ENCODE data around the gene ZCCHC17. TPM values are rescaled to one million over a fixed set of nuclear protein-coding genes. Genes with fewer than 3 reads are reported as not detected.
"Not testable (repeated sequence)": the region's sequence is repeated elsewhere in the genome, so short reads cannot be mapped to it uniquely, and the experiment has no call there.

Gene ZCCHC17, protein sequence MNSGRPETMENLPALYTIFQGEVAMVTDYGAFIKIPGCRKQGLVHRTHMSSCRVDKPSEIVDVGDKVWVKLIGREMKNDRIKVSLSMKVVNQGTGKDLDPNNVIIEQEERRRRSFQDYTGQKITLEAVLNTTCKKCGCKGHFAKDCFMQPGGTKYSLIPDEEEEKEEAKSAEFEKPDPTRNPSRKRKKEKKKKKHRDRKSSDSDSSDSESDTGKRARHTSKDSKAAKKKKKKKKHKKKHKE
- polyA plus RNA-seq (2013, experiment 1 of 2) = 48.9 TPM
- 61.3 TPM for polyA plus RNA-seq (2013, experiment 2 of 2)

DNA sequence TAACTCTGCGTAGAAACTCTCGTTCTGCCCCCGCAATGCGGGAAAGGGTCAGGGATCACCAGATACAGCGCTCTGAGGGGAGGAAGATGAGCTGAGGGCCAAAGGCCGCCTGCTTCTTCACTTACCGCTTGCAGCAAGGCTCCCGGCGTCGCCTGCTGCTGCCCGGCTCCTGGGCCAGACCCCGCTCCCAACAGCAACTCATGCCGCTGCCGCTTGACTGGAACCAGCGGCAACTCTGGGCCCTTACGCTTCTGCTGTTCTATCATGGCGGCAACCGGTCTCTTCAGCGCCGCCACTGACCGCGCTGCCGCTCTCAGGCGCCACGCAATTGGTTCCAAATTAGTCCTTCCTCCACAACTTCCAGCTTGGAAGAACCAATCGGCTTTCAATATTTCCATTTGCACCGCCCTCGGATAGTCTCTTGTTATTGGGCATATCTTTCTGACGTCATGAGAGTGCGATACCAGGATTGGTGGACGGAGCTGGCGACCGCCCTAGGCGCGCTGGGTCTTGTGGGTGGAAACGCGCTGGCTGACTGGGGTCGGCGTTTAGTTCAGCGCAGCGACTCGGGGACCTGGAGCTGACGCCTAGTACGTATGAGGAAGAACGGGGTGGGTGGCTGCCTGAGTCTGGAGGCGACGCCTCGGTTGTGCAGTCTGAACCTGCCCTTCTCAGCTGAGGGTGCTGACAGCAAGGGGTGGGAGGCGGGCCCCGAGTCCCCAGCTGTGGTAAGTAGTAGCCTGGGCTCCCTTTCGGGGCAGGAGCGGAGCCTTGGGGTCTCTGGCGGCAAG, at the start of gene ZCCHC17, which contains the start of gene SNRNP40:
Gene ZCCHC17, plus strand, starts transcription at position 547 of the 791 bp plus-strand sequence. CDS start 13,067 bp downstream, outside the sequence.
Gene SNRNP40, minus strand, starts transcription at position 303 of the 791 bp plus-strand sequence. Its CDS starts 37 bp downstream, at position 266.
- peak within 1 kb of the TSS; percentile 98 for H3K4me3 ChIP-seq (ENCODE audit: extremely low read depth, insufficient read depth, low read length, poor library complexity, severe bottlenecking)
- peak within 1 kb of the TSS; percentile 90 for H3K27ac ChIP-seq (ENCODE audit: low read depth, low read length, severe bottlenecking)
- no peaks in the 10 kb centered on the region for H3K9me3 ChIP-seq (ENCODE audit: control insufficient read depth, low read length)
- H3K4me1 ChIP-seq (ENCODE audit: control insufficient read depth, insufficient read depth, low read length, poor library complexity, severe bottlenecking) = peaks cover 11% of the 10 kb centered on the region
- H3K36me3 ChIP-seq (ENCODE audit: control insufficient read depth, insufficient read depth, low read length) = peaks cover 39% of the 10 kb centered on the region
- 0% methylated on average over 32 to 46 of the region's 53 CpGs for WGBS, 2 experiments (ENCODE audit: insufficient coverage in 2 of 2)

DNA sequence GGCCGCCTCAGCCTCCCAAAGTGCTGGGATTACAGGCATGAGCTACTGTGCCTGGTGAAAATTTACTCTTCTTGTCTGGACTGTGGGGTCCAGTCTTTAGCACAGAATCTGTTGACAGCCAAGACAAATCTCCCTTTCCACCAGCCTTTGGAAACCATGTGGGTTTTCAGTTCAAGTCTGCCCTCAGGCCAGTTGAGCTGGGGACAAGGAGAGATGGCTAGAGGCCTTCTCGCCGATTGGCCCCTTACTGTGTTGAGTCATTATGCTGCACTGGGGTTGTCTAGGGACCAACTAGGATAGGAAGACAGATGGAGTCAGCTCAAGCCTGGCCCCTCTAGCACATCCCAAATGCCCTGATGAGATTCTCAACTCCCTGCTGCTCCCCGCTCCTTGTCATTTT, 48.6 kb upstream of the ZCCHC17 start:
- H3K9me3 ChIP-seq (ENCODE audit: control insufficient read depth, low read length) = no peaks in the 10 kb centered on the region
- H3K4me3 ChIP-seq (ENCODE audit: extremely low read depth, insufficient read depth, low read length, poor library complexity, severe bottlenecking) = no peak overlapping the region
- WGBS, 2 experiments (ENCODE audit: insufficient coverage in 2 of 2) = 94 to 95% methylated on average over 4 of the region's 4 CpGs
- H3K36me3 ChIP-seq (ENCODE audit: control insufficient read depth, insufficient read depth, low read length) = no peaks in the 10 kb centered on the region
- H3K27ac ChIP-seq (ENCODE audit: low read depth, low read length, severe bottlenecking) = no peak overlapping the region
- H3K4me1 ChIP-seq (ENCODE audit: control insufficient read depth, insufficient read depth, low read length, poor library complexity, severe bottlenecking) = no peaks in the 10 kb centered on the region

DNA sequence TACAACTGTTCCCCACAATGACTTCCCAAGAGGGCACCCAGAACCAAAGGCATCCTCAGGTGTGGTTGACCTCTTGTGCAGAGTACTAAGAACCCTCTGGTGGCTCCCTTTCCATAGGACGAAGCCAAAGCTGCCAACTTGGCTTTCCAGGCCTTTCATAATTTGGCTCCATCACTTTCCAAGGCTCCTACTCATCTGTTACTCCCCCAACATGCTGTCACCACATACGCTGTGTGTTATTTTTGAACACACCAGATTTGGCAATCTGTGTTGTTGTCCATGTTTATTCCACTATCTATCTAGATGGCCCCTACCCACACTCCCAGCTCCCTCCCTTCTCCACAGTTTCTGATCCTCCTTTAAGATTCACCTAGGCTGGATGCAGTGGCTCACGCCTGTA, 47.0 kb upstream of the ZCCHC17 start:
- H3K4me3 ChIP-seq (ENCODE audit: extremely low read depth, insufficient read depth, low read length, poor library complexity, severe bottlenecking) = no peak overlapping the region
- no peaks in the 10 kb centered on the region for H3K4me1 ChIP-seq (ENCODE audit: control insufficient read depth, insufficient read depth, low read length, poor library complexity, severe bottlenecking)
- H3K36me3 ChIP-seq (ENCODE audit: control insufficient read depth, insufficient read depth, low read length) = no peaks in the 10 kb centered on the region
- H3K9me3 ChIP-seq (ENCODE audit: control insufficient read depth, low read length) = no peaks in the 10 kb centered on the region
- 75 to 86% methylated on average over 2 to 3 of the region's 3 CpGs for WGBS, 2 experiments (ENCODE audit: insufficient coverage in 2 of 2)
- H3K27ac ChIP-seq (ENCODE audit: low read depth, low read length, severe bottlenecking) = no peak overlapping the region

DNA sequence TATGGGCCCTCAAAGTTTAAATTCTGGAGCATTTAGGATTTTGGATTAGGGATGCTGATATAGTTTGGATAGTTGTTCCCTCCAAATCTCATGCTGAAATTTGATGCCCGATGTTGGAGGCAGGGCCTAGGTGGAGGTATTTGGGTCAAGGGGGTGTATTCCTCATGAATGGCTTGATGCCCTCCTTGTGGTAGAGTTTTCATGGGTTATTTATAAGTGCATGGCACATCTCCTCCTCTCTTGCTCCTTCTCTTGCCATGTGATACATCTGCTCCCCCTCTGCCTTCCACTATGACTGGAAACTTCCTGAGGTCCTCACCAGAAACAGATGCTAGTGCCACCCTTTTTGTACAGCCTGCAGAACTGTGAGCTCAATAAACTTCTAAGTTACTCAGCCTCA, 39.6 kb upstream of the ZCCHC17 start:
- Histone ChIP-seq H3K36me3 (ENCODE audit: control insufficient read depth, insufficient read depth, low read length) (peaks cover 52% of the 10 kb centered on the region), H3K27ac (ENCODE audit: low read depth, low read length, severe bottlenecking) (no peak overlapping the region), H3K4me3 (ENCODE audit: extremely low read depth, insufficient read depth, low read length, poor library complexity, severe bottlenecking) (no peak overlapping the region), H3K4me1 (ENCODE audit: control insufficient read depth, insufficient read depth, low read length, poor library complexity, severe bottlenecking) (no peaks in the 10 kb centered on the region), H3K9me3 (ENCODE audit: control insufficient read depth, low read length) (no peaks in the 10 kb centered on the region)
- WGBS, 2 experiments (ENCODE audit: insufficient coverage in 2 of 2) = 86% methylated on average over 1 of the region's 1 CpG; no CpG with 5 or more reads in 1 of the 2 experiments

DNA sequence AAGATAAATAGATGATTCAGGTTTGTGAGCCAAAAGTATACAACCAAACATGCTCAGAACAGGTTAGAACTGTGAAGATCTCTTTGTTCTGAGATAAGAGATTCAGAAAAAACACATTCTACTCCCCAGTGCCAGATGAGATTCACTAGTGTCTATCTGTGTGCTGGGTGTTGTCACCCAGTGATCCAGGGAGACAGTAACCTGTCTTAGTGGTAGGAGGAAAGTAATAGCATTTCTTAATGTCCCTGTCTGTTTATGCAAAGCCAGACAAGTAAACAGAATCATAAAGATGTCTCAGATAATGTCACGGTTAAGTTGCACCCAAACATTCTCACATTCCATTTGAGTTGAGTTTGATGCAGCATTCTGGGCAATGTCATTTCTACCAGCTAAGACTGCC, 38.3 kb upstream of the ZCCHC17 start:
- H3K36me3 ChIP-seq (ENCODE audit: control insufficient read depth, insufficient read depth, low read length) = peaks cover 63% of the 10 kb centered on the region

DNA sequence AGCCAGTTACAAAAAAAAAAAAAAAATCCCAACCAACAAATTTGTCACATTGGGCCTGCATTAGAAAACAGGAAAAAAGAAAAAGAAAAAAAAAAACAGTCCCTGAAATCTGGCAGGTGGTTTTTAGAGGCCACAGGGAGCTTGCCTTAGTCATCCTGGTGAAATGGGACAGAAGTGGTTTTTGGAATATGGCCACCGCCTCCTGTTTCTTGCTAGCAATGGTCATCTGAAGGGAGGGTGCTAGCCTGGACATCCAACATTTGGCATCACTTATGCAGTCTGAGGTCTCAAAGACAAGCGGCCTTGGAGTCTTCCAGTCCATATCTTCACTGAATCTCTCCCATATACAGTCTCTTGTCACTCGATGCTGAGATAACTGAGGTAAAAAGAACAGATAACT, 37.1 kb upstream of the ZCCHC17 start:
- 89% methylated on average over 1 of the region's 3 CpGs; no CpG with 5 or more reads in 1 of the 2 experiments for WGBS, 2 experiments (ENCODE audit: insufficient coverage in 2 of 2)
- Histone ChIP-seq H3K9me3 (ENCODE audit: control insufficient read depth, low read length) (no peaks in the 10 kb centered on the region), H3K36me3 (ENCODE audit: control insufficient read depth, insufficient read depth, low read length) (peaks cover 73% of the 10 kb centered on the region), H3K27ac (ENCODE audit: low read depth, low read length, severe bottlenecking) (no peak overlapping the region), H3K4me1 (ENCODE audit: control insufficient read depth, insufficient read depth, low read length, poor library complexity, severe bottlenecking) (no peaks in the 10 kb centered on the region), H3K4me3 (ENCODE audit: extremely low read depth, insufficient read depth, low read length, poor library complexity, severe bottlenecking) (no peak overlapping the region)

More for the DNA sequence above, 38.3 kb upstream of the ZCCHC17 start:
- Histone ChIP-seq H3K4me3 (ENCODE audit: extremely low read depth, insufficient read depth, low read length, poor library complexity, severe bottlenecking) (no peak overlapping the region), H3K27ac (ENCODE audit: low read depth, low read length, severe bottlenecking) (no peak overlapping the region), H3K4me1 (ENCODE audit: control insufficient read depth, insufficient read depth, low read length, poor library complexity, severe bottlenecking) (no peaks in the 10 kb centered on the region), H3K9me3 (ENCODE audit: control insufficient read depth, low read length) (no peaks in the 10 kb centered on the region)
- 100% methylated on average over 1 of the region's 1 CpG; no CpG with 5 or more reads in 1 of the 2 experiments for WGBS, 2 experiments (ENCODE audit: insufficient coverage in 2 of 2)

DNA sequence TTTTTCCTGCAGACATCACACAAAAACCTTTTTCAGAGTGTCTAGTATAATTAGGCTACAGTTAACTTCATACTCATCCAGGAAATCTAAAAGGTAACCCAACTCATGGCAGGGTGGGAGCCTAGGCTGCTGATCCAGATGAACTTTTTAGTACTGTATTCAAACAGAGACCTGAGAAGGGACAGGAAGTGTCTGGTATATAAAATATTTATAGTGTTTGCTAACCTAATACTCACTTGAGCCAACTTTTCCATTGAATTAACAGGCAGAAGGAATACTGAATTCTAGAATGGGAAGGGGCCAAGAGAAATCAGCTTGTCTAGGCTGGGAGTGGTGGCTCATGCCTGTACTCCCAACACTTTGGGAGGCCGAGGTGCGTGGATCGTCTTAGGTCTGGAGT, 34.9 kb upstream of the ZCCHC17 start:
- no peak overlapping the region for H3K27ac ChIP-seq (ENCODE audit: low read depth, low read length, severe bottlenecking)
- no peaks in the 10 kb centered on the region for H3K9me3 ChIP-seq (ENCODE audit: control insufficient read depth, low read length)
- no peak overlapping the region for H3K4me3 ChIP-seq (ENCODE audit: extremely low read depth, insufficient read depth, low read length, poor library complexity, severe bottlenecking)
- H3K36me3 ChIP-seq (ENCODE audit: control insufficient read depth, insufficient read depth, low read length) = peaks cover 95% of the 10 kb centered on the region
- 82 to 96% methylated on average over 3 of the region's 3 CpGs for WGBS, 2 experiments (ENCODE audit: insufficient coverage in 2 of 2)
- no peaks in the 10 kb centered on the region for H3K4me1 ChIP-seq (ENCODE audit: control insufficient read depth, insufficient read depth, low read length, poor library complexity, severe bottlenecking)

DNA sequence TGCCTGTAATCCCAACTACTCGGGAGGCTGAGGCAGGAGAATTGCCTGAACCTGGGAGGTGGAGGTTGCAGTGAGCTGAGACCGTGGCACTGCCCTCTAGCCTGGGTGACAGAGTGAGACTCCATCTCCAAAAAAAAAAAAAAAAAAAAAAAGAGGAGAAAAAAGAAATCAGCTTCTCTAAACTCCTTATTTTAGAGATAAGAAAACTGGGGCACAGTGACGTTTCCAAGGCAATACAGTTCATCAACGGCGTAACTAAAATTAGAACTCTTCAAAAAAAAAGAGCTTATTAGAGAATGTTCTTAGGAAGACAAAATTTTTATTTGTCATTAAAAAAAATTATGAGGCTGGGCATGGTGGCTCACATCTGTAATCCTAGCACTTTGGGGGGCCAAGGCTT, 34.4 kb upstream of the ZCCHC17 start:
- H3K27ac ChIP-seq (ENCODE audit: low read depth, low read length, severe bottlenecking); H3K4me1 ChIP-seq (ENCODE audit: control insufficient read depth, insufficient read depth, low read length, poor library complexity, severe bottlenecking); H3K9me3 ChIP-seq (ENCODE audit: control insufficient read depth, low read length); H3K4me3 ChIP-seq (ENCODE audit: extremely low read depth, insufficient read depth, low read length, poor library complexity, severe bottlenecking): not testable (repeated sequence)
- 86% methylated on average over 1 of the region's 5 CpGs; no CpG with 5 or more reads in 1 of the 2 experiments for WGBS, 2 experiments (ENCODE audit: insufficient coverage in 2 of 2)
- peaks cover 95% of the 10 kb centered on the region for H3K36me3 ChIP-seq (ENCODE audit: control insufficient read depth, insufficient read depth, low read length)

DNA sequence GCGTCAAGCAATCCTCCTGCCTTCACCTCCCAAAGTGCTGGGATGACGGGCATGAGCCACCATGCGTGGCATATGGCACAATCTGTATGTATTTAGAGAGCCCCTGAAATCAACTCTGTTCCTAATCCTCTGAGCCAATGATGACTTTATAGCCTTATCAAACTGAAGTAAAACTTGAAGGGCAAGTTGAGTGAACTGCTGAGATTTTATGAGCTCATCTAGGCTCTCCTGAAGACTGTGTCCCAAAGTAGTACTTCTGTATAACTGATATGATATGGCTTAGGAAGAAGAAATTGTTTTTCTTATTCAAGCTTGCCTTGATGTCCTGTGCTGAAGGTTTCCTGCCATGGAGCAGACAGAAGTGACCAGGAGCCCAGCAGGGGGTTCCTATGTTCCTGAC, 33.4 kb upstream of the ZCCHC17 start:
- H3K4me3 ChIP-seq (ENCODE audit: extremely low read depth, insufficient read depth, low read length, poor library complexity, severe bottlenecking) = no peak overlapping the region
- peaks cover 93% of the 10 kb centered on the region for H3K36me3 ChIP-seq (ENCODE audit: control insufficient read depth, insufficient read depth, low read length)
- no peaks in the 10 kb centered on the region for H3K9me3 ChIP-seq (ENCODE audit: control insufficient read depth, low read length)
- no peak overlapping the region for H3K27ac ChIP-seq (ENCODE audit: low read depth, low read length, severe bottlenecking)
- no peaks in the 10 kb centered on the region for H3K4me1 ChIP-seq (ENCODE audit: control insufficient read depth, insufficient read depth, low read length, poor library complexity, severe bottlenecking)
- WGBS, 2 experiments (ENCODE audit: insufficient coverage in 2 of 2) = 100% methylated on average over 1 of the region's 3 CpGs; no CpG with 5 or more reads in 1 of the 2 experiments

DNA sequence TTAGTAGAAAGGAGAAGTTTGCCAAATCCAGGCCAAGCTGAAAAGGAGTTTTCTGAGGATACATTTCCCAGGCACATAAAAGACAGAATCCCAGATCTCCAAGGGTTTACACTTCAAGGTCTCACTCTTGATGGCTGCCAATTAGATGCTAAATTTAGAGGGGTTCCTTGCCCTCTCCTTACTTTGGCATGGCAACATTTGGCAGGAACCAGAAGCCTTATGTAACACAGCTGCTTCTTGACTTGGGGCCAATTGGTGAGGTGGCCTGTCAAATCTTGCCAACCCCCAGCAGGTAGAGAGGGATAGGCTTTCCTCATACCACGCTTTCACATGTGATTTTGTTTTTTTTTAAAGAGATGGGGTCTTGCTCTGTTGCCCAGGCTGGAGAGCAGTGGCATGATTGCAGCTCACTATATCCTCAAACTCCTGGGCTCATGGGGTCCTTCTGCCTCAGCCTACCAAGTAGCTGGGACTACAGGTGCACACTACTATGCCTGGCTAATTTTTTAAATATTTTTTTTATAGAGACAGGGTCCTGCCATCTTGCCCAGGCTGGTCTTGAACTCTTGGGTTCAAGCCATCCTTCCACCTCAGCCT, 31.9 kb upstream of the ZCCHC17 start:
- Histone ChIP-seq H3K9me3 (ENCODE audit: control insufficient read depth, low read length) (no peaks in the 10 kb centered on the region), H3K36me3 (ENCODE audit: control insufficient read depth, insufficient read depth, low read length) (peaks cover 93% of the 10 kb centered on the region), H3K4me3 (ENCODE audit: extremely low read depth, insufficient read depth, low read length, poor library complexity, severe bottlenecking) (no peak overlapping the region), H3K4me1 (ENCODE audit: control insufficient read depth, insufficient read depth, low read length, poor library complexity, severe bottlenecking) (no peaks in the 10 kb centered on the region), H3K27ac (ENCODE audit: low read depth, low read length, severe bottlenecking) (no peak overlapping the region)
- WGBS, 2 experiments (ENCODE audit: insufficient coverage in 2 of 2) = no CpG with 5 or more reads among the region's 1 CpG

Measured in mesodermal cell (in vitro differentiated cells).